Liver (tissue), 3 donors: ENCODE measurements around the gene C2CD5.

Experiments
- CTCF ChIP-seq: fragments of 150-350 bp; IDR thresholded peaks from 2 replicates; pipeline ENCODE4 v1.5.1; 2017; ENCODE audit warnings: improper control_type of control experiment, low read depth, low read length; ENCODE audit not compliant: missing input control
- TAF1 ChIP-seq: conservative IDR thresholded peaks from 2 replicates; pipeline ENCODE4 v1.6.1; 2016; ENCODE audit warnings: antibody characterized with exemption, mild to moderate bottlenecking
- YY1 ChIP-seq: IDR thresholded peaks from 2 replicates; pipeline ENCODE4 v1.6.1; 2016; ENCODE audit warnings: antibody characterized with exemption, mild to moderate bottlenecking
- donor health status: healthy.
- donor health status: healthy.

- no peak for TF ChIP-seq YY1
- TF ChIP-seq CTCF, result no peak
- no peak for TF ChIP-seq TAF1
Measured at GRCh38 chr12:22476133-22476532, 68.2 kb downstream of the C2CD5 start.
